CD4-positive, alpha-beta T cell treated with Interleukin-12 subunit alpha and Interleukin-12 subunit beta, for 1 hour (primary cell): ENCODE data around the gene HMGN1.
A peak's percentile ranks its signal among the peaks of the same experiment; 100 is the strongest.

ENCODE experiments used
- DNase-seq: peaks from one replicate; pipeline ENCODE4 v3.0.0-alpha.2; 2020

The HMGN1 gene

DNA sequence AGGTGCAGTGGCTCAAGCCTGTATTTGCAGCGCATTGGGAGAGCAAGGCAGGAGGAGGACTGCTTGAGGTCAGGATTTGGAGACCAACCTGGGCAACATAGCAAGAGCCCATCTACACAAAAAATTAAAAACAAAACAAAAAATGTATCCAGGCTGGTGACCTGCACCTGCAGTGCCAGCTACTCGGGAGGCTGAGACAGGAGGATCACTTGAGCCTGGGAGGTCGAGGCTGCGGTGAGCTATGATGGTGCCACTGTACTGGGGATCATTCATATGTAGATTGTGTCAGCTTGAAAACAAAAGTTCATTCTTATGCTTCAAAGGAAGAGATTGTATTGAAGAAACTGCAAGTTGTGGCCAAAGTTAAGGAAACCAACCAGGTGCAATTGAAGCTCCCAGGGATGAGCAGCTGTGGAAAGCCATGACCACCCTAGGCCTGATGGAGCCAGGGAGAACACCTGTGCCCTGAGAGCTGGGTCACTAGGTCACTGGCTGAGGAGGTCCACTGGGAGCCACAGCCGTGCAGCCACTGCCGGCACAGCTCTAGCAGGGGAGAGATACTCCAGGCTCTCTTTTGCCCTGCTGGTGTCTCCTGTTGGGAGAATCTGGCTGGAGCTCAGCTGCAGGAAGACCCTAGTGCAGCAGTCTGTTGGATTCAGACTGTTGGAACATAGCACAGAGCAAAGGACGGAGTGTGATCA, 22.1 kb downstream of the HMGN1 start:
- no peak for DNase-seq

DNA sequence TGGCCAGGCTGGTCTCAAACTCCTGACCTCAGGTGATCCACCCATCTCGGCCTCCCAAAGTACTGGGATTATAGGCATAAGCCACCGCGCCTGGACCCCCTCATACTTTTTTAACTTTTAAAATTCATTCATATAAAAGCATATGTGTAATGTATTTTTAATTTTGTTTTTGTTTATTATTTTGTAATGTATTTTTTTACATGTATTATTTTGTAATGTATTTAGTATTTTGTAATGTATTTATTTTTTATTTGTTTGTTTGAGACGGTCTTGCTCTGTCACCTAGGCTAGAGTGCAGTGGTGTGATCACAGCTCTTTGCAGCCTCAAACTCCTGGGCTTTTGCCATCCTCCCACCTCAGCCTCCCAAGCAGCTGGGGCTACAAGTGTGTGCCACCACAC, 23.4 kb downstream of the HMGN1 start:
- no peak for DNase-seq

DNA sequence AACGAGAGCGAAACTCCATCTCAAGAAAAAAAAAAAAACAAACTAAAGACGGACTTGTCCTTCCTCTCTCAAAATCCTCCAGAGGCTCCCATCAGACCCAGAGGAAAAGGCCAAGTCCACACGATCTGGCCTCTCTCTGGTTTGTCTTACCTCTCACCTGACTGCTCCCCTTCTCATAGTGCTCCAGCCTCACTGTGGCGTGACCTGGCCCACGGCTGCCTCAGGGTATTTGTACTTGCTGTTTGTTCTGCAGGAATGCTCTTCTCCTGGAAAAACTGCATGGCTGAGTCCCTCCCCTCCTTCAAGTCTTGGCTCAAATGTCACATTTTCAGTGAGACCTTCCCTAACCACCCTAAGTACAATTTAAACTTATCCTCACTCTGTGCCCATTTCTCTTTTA, 27.5 kb downstream of the HMGN1 start:
- no peak for DNase-seq

DNA sequence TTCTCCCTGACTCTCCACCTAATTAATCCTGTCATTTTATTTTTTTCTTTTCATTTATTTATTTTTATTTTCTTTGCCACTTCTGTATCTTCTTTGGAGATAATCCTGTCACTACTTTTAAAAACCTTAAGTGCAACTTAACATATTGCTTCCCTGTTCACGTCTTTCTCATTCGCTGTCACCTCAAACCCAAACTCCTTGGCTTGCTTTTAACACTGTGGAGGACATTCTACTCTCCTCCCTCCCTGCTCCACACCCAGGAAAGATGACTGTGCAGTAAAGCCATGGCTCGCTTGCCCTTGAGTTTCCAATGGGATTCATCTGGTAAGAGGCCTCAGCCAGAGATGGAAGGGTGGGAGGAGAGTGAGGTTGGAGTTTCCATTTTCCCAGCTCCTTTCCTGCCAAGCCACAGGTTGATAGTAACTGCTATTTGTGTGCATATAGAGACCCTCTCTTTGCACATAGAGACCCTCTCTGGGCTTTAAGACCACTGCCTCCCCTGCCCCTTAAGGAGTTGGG, 29.0 kb downstream of the HMGN1 start:
- no peak for DNase-seq

DNA sequence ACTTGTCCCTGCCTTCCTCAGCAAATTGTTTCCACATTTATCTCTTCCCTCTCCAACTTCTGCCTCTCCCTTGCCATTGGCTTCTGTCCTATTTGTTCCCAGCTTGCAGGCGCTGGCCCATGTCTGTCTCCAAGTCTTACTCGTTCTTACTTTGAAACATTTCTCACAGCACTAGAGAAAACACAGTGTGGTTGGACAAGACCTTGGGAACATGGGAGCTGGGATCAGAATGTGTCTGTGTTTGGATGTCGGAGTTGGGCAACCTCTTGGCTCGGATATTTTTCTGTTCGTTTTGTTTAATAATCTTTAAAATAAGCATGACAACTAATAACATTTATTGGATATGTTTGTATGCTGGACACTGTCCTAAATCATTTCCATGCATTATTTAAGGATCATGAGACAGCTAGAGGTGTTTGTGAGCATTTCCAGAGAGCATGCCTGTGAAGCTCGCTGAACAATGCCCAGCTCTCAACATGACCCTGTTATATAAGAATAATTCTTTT, 29.6 kb downstream of the HMGN1 start:
- no peak for DNase-seq

DNA sequence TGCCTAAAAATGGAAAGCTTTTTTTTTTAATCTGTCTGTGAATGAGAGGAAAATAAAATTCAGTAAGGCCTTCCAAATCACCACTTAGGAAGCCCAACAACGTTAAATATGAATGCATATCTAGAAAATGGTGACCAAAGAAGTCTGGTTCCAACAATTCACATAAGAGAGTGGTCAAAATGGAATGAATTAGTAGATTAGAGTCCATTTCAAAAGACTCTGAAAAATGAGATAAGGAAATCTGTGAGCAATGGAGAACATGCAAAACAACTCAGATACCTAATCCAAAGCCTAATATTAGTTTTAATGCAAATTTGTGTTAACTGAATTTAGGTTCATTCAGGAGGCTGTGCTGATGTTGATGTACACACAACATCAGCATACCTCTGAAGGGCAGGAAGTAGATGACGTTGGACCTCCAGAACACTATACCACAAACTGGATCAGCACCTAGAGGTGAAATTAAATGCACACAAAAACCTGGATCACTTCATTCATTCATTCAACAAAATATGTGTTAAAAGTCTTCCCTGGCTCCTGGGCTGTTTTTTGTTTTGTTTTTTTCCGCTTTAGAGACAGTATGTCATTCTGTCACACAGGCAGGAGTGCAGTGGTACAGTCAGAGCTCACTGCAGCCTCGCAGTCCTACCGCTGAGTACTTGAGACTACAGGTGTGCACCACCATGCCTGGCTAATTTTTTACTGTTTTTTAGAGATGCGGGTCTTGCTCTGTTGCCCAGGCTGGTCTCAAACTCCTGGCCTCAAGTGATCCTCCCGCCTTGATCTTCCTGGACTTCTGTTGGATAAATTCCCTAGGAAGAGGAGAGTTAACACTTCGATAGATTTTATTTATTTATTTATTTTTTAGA, 30.6 kb downstream of the HMGN1 start:
- DNase-seq = no peak

DNA sequence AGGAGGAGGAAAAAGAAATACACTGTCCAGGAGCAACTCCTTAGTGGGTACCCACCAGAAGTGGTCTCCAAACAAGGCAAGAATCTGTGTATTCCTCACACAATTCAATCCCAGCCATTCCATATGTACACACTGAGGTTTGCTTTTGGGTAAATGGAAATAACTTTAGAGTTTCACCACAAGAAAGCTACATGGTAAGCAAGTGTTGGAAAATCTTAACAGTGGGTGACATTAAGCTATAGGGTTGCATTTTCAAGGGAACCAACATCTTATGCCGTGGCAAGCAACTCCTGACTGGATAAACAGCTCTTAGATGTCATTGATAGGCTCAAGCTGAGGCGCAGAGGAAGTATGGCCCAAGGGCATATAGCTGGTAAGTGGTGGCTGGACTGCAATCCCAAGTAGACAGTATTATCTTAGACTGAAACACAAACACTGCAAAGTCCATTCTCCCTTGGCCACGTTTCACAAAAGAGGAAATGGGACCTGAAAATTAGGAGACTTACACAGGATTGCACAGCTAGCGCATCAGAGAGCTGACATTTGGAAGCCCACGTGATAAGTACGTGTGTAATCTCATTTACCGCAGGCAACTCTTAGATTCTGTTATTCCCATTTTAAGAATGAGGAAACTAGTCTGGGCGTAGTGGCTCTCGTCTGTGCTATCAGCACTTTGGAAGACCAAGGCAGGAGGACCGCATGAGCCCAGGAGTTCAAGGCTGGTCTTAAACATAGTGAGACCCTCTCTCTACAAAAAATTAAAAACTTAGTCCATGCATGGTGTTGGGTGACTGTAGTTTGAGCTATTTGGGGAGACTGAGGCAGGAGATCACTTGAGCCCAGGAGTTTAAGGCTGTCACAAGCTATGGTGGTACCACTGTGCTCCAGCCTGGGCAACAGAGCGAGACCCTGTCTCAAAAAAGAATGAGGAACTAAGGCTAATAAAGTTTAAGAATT, 31.5 kb downstream of the HMGN1 start:
- no peak for DNase-seq

DNA sequence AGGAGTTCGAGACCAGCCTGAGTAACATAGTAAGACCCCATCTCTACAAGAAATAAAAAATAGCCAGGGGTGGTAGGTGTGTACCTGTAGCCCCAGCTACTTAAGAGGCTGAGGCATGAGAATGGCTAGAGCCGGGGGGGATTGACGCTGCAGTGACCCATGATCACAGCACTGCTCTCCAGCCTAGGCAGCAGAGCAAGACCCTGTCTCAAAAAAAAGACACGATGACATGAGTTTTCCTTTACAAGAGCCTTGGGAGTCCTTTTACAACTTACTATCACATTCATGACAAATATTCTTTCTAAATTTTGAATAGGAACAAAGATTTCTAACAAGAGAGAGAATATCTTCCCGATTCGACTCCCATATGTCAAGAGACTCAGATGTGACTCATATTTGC, 32.2 kb downstream of the HMGN1 start:
- DNase-seq = no peak

DNA sequence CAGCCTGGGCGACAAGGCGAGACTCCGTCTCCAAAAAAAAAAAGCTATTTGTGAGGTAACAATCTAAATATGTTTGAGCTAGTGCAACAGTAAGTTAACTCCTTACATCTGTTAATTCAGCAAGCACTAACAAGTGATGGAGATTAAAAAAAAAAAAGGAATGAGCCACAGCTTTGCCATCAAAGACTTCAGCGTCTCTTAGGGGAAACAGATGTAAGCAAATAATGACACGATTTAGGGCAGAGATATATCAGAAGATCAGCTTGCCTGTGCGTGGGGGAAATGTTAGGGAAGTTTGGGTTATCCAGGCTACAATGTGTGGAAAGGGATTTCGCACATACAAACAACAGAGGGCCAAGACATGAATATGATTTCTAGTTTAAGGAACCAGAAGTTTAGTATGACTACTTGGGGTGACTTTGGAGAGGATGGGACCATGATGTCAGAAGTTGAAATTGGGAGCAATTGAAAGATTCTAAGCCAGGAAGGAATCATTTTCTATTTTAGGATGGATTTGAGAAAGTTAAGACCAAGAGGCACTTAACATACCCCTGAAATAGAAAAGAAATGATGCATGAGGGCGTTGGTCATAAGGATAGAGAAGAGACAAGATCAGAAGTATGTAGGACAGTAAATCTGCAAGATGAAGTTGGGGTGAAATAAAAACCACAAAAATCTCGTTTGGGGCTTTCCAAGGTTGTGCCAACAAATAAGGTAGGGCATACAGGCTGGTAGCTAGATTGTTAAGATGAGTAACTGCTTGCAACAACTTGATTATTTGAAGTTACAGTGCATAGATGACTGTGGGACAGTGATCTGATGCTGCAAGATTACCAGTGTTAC, 33.1 kb downstream of the HMGN1 start:
- peak; percentile 55 for DNase-seq

DNA sequence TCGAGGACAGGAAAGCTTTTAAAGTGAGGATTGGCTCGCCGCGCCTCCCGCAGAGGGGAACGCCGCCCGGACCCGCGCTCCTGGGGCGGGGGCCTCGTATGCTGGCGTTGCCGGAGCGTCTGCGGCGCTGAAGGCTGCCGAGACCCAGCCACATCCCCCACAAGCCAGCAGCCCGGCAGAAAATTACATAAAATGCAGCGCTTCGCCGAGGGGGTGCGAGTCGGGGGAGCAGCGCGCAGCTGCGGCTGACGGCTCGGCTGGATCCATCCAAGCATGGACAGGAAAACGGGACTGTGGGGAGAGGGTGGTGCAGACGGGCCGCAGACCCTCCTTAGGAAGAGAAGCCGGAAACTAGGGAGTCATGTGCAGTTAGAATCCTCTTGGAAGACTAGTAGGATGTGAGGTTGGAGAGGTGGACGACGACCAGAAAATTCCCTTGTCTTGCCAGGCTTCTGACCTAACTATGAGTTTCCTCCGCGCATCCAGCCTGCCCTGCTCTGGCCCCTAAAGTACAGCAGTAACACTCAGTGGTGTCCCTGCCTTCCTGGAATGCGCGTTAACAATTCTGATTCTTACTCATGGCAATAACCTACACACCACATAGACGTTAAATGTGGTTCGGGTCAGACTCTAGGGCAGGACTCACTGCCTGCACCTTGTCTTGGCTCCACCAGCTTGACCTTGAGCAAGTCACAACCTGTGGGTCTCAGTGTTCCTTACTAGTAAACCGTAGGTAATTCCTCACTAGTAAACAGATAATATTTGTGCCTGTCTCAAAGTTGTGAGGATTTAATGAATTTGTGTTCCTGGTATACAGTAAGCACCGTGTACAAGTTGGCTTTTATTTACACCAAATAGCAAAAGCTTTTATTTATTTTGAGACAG, 34.5 kb downstream of the HMGN1 start:
- peak; percentile 55 for DNase-seq

DNA sequence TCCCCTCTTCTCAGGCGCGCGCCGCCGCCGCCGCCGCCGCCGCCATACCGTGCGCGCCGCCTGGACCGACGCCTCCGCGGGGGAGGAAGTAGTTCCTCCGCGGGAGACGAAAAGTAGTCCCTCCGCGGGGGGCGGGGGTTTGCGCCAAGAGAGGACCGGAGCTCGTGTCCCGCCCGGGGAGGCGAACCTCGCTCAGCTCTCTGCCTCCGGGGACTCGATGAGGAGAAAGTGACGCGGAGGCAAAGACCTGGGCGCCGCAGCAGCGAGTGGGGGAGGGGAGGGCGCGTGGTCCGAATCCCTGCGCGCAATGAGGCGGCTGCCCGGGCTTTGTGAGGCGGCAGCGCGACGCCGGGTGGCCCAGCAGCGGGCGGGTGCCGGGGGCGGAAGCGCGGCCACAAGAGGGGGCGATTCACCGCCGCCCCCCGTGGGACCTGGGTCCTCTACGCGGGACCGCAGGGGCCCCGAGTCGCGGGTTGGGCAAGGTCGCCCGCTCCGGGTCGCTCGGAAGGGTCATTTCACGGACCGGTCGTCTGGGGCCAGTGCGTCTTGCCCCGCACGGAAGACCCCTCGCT, 35.2 kb downstream of the HMGN1 start, which contains the start of gene BRWD1:
Gene BRWD1 (minus strand): TSS at position 62 of the 572 bp plus-strand sequence. CDS start 141 bp downstream, outside the sequence.
- DNase-seq = peak; percentile 86

DNA sequence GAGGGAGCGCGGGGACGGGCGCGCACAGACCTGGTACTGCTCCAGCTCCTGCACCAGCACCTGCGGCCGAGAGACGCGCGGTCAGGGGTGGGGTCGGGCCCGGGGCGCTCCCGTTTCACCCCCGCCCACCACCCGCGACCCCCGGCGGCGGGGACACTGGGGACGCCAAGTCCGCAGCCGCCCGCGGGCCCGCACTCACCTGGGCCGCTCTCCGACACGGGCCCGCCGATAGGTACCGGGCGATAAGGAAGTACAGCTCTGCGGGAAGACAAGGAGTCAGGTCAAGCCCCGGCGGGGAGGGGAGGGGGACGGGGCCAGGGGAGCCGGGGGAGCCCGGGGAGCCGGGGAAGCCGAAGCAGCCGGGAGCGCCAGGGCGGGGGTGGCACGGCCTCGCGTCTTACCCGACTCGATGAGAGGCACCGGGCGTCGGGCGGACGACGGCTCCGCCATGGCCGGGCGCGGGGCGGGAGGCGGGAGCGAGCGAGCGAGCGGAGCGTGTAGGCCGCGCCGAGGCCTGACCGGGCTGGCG, 35.8 kb downstream of the HMGN1 start:
- DNase-seq = no peak

DNA sequence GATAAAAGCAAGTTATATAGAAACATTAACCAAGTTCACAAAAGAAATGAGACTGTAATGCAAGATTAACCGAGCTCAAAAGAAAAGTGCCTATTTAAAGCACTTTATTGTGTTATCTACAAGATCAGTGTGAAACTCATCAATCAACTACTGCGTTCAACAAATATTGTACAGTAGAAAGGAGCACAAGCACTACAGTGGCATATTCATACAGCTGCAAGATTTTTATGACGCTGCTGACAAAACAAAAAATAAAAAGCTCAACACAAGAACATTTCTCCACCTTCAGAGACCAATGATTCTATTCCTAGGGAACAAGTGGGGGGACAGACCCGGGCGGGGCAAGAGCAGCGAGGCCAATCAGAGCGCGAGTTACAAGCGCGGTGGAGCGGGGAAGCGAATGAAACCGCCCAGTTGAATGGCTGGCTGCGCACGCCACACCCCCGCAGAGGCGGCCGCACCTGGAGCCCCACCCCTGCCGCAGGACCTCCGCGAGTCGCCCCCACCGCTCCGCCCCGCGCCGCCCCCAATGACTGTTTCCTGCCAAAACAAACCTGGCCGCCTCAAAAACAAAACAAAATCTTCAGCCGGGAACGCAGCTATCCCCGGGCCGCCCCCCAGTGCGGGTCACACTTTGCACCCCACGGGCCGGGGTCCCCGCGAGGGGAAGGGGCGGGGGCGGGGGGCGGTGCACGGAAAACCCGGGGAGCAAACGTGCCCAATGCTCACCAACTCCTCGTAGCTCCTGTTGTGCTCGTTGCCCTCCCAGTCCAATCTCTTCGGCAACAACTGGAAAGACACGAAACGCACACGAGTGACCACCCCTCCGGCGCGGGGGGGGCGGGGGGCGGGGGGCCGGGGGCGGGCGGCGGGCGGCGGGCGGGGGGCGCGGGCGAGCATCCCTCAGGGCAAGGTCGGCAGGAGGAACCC, 36.5 kb downstream of the HMGN1 start:
- peak; percentile 95 for DNase-seq

DNA sequence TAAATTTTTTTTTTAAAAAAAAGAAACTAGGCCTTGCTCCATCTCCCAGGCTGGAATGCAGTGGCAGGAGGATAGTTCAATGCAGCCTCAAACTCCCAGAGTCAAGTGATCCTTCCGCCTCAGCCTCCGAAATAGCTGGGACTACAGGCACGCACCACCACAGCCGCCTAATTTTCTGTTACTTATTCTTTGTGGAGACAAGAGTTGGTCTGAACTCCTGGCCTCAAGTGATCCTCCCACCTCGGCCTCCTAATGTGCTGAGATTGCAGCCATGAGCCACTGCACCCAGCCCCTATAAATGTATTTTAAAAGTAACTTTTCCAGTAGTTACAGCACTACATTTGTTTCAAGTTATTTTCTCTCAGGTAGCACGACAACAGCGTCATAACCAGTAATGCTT, 37.7 kb downstream of the HMGN1 start:
- no peak for DNase-seq

DNA sequence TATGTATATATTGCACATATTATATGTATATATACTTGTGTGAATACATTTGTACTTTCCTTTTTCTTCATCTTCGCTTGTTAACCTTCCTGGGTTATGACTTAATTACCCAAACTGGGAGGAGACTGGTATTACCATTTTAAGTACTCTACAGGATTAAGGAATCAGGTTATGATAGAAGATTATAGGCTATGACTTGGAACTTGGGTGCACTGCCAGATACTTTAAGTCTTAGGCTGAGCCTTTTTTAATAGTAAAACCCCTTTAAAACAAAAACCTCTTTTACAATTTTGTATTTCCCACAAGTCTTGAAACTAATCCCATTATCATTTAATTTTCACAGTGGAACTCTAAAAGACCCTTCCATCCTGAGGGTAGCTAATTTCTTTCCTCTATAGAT, 41.4 kb downstream of the HMGN1 start:
- no peak for DNase-seq

DNA sequence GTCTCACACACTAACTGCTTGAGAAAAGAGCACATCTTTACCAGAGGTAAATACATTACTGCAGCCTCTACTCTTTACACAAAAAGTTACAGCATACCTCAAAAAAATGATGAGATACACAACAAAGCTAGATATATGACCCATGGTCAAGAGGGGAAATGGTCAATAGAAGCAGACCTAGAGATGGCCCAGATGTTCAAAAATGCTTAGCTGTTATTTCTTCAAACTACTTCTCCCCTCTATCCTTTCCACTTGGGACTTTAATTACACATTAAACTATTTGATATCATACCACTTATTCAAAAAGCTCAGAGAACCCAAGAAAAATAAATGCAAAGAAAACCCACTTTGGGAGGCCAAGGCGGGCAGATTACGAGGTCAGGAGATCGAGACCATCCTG, 48.3 kb downstream of the HMGN1 start:
- no peak for DNase-seq

DNA sequence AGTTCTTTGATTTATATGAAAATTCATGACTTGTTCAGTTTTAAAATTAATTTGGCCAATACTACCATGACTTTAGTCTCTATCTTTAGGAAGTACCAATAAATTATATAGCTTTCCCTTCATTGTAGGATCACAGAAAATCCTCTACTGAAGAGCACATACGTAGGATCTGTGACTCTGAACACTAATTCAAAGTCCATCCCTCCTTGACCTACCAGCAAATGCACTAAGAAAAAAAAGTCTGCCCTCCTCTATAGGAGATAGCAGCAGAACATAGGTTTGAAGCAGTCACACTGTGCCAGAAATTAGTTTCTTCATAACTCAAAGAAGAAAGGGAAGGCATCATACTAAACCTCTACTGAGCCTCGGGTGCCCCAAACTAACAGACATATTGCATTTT, 52.0 kb downstream of the HMGN1 start:
- DNase-seq = no peak
